ENCODE results near the gene ZFYVE9.
A peak's percentile ranks its signal among the peaks of the same experiment; 100 is the strongest.
"Not testable (repeated sequence)": the region's sequence is repeated elsewhere in the genome, so short reads cannot be mapped to it uniquely, and the experiment has no call there.

Gene ZFYVE9

DNA sequence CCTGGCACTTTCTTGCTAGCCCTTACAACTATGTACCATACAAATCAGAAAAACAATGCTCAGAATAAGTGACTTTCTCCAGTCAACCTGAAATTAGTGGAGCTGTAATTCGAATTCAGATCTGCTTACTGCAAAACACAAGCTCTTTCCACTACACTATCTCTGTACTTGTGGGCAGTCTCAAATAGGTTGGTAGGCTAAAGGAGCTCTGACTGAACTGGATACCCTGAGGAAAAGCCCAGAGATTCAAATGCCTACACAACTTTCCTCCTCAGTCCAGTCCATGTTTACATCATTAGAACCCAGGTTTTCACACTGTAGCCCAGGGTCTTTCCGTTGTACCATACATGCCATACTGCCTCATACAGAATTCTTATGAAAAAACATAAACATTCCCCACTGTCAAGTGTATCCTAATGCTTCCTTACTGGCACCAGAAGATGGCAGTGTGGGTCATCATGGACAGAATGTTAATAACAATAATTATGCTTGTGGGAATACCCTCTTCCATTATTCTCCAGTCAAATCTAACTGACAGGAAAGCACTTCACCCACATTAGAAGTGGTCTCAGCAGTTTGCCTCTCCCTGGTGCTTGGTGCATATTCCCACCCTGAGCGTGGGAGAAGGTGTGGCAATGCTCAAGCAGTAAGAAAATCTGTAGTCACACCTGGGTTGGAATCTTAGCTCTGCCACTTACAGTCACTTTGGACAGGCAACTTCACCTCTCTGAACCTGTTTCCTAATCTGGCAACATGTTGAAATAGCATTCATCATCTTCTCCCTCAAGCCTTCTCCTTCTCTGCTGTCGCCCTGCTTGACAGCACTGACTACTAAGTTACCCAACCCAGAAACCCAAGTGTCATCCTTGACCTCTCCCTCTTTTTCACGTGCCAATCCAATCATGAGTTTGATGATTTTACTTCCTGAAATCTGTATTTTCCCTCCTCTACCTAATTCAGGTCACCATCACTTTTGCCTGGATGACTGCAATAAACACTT lies 14.4 kb upstream of the ZFYVE9 start:
- no peak for TF ChIP-seq POLR2A (IDR thresholded peaks at IDR 0.05; ENCODE audit: low read length)
- TF ChIP-seq GATA1 (IDR thresholded peaks at IDR 0.05; ENCODE audit: low read depth, low read length) = no peak
- peak; percentile 25 to 53 for DNase-seq

DNA sequence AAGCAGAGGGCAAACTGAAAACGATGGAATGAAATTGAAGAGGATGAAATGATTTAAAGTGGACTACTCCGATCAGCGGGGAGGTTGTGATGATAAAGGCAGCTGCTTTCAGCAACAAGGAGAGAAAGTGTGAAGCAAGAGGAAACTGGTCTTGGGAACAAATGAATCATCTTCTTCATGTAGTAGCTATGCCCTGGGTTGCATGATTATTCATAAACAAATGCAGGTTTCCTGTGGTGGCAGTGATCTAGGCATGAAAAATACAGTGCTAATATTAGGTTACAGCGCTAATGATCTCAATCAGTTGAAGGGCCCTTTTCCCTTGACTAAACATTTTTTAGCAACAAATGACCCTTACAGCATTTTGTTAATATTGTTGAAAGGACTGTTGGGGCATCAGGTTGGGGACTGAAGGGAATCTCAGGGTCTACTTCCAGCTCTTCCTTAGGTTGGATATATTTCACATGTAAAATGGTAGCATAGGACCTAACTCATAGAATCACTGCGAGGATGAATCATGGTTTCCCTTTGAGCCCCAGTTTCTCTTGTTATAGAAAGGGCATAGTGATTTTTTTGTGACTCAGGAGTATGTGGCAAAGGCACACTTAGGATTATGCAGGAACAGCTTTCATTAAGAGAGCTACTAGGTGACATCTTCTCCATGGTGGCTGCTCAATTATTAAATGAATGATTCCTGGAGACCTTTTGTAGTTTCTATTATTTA lies 1.9 kb upstream of the ZFYVE9 start:
- TF ChIP-seq POLR2A (IDR thresholded peaks at IDR 0.05; ENCODE audit: low read length) = no peak
- no peak for DNase-seq

DNA sequence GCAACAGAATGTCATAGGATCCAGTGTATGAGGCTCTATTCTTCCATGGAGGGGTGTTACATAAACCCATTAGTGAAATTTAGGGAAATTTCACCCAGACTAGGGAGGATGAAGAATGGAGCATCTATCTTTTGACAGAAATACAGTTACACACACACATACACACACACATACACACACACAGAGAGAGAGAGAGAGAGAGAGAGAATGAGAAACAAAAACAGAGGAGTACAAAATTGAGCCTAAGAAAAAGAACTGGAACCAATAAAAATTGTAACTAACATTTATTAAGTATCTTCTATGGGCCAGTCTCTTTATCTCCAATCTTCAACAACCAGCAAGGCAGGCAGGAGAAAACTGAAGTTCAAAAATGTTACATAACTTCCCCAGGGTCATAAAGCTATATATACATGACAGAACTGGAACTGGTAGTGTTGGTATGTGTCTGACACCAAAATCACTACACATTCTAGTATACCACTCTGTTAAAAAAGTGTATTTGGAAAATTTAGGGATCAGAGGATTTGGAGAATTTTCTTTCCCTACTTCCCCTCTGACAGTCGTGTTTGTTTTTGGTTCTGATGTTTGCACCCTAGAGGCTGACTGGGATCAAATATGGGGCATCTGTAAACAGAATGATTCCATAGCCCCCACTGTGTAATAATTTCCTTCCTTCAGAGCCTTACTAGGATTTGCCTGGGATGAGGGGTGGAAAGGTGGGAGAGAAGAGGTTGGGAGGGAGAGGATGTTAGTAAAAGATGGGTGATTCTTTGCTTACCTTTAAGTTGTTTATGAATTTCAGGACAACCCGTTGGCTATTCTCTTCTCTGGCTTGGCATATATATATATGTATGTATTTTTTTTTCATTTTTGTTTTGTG lies 1.0 kb upstream of the ZFYVE9 start:
- DNase-seq = peak in 1 of 2 experiments; percentile 23
- TF ChIP-seq POLR2A (IDR thresholded peaks at IDR 0.05; ENCODE audit: low read length) = no peak
- TF ChIP-seq GATA1 (IDR thresholded peaks at IDR 0.05; ENCODE audit: low read depth, low read length) = no peak

DNA sequence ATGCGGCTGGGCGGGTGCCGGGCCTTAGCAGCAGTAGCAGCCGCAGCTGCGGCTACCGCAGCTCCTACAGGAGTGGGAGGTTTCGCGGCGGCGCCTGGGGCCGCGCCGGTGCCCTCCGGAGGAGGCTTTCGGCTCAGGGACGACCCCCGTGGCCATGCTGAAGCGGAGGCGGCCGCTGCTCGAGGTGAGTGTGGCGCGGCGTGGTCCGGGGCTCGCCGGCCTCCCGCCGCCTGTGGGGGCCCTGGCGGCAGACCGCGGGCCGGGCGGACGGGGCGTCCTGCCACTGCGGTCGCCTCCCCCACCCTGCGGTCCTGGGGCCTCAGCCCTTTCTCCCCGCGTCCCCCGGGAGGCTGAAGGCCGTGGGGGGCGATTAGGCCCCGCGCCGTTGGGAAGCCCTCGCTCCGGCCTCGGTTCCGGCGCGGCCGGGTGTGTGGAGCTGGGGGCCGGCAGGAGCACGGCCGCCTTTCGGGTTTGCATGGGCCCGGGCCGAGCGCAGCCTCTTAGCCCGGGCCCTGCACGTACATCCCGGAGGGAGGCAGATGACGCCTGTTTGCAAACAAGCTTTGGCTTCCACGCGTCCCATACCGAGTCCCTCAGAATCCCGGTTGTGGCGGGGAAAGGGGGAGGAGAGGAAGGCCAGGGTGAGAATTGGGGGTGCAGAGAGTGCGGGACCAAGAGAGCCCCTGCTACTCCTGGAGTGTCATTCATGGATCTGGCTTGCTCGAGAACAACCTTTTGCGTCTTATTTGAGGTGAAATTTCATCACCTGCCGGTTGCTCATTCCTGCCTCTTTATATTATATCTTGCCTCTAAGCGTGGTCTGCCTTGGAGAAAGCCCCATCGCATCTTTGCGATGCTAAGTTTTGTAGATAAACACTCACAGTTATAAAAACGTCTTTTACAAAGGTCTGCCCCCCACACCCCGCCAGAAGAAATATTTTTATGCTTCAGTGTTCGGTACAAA lies 613 bp downstream of the ZFYVE9 start:
- DNase-seq = peak; percentile 63 to 74

DNA sequence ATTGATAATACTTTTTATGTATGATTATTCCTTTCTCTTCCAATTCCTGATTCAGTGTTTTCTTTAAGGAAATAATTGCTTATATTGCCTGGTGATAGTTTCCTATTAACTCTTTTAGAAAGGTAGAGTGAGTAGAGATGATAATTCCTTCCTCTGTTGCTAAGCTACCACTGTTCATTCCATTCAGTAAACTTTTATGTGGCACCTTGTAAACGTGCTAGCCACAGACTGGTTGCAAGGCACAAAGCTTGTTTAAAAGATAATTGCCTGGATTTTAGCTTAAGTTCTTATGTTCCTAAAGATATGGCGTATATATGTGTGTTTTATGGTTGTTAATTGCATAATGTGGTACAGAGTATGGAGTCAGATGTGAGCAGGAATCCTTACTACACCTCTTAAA lies 3.2 kb downstream of the ZFYVE9 start:
- TF ChIP-seq POLR2A (IDR thresholded peaks at IDR 0.05; ENCODE audit: low read length) (no peak), GATA1 (IDR thresholded peaks at IDR 0.05; ENCODE audit: low read depth, low read length) (no peak)
- no peak for DNase-seq

More for the DNA sequence above, 613 bp downstream of the ZFYVE9 start:
- TF ChIP-seq GATA1 (IDR thresholded peaks at IDR 0.05; ENCODE audit: low read depth, low read length) = no peak
- TF ChIP-seq POLR2A (IDR thresholded peaks at IDR 0.05; ENCODE audit: low read length) = no peak

DNA sequence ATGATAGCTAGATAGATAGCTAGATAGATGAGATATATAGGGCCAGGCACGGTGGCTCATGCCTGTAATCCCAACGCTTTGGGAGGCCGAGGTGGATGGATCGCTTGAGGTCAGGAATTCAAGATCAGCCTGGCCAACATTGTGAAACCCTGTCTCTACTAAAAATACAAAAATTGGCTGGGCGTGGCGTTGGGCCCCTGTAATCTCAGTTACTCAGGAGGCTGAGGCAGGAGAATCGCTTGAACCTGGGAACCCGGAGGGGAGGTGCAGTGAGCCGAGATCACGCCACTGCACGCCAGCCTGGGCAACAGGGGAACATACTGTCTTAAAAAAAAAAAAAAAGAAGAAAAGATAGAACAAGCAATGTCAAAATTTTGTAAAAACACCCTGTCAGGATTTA lies 8.6 kb downstream of the ZFYVE9 start:
- not testable (repeated sequence) for DNase-seq

DNA sequence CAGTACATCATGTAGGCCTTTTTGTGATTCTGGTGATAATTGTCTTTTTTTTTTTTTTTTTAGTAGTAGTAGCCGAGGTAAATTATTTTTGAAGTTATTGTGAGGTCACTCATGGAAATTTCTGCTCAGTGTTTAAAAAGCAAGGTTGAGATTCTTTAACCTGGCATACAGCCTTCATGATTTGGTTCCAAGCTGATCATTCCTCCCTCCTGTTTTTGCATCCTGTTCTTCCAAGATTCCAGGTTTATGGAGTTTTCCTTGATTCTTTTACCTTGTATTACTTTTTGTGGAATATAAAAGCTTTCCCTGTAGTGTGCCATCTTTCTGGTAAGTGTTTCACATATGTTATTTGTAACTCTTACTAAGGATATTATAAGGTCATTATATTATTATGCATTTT lies 9.1 kb downstream of the ZFYVE9 start:
- no peak for TF ChIP-seq POLR2A (IDR thresholded peaks at IDR 0.05; ENCODE audit: low read length)
- no peak for TF ChIP-seq GATA1 (IDR thresholded peaks at IDR 0.05; ENCODE audit: low read depth, low read length)
- DNase-seq = no peak

DNA sequence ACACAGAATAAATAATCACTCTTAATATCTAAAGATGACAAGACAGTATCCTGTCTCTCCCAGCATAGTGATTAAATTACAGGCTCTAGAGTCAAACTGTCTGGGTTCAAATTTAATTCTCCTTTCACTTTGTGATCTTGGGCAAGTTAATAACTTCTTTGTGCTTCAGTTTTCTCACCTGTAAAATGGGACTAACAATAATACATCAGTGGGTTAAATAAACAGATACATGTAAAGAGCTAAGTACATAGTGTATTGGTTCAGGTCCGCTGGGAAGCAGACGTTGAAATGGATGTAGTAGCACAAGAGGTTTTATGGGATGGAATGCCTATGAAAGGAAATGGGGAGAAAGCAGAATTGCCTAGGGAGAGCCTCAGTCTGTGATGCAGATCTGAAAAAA lies 10.7 kb downstream of the ZFYVE9 start:
- TF ChIP-seq GATA1 (IDR thresholded peaks at IDR 0.05; ENCODE audit: low read depth, low read length) (no peak), POLR2A (IDR thresholded peaks at IDR 0.05; ENCODE audit: low read length) (no peak)
- DNase-seq = no peak

DNA sequence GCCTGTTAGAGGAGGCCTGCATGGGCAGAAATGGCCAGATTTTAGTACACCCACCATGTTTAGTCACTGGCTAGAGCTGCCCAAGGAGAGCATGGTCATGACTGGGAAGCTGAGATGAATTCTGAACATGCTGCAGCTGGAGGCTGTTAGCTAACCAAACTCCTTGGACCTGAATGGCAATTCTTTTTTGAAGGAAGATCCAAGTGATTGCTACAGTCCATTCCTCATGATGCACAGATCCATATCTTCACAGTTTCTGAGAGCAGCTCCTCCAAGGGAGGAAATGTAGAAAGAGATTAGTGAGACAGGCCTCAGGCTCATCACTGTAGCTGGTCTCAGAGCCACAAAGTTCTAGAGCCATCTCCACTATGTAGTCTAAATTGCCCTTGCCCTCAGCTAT lies 11.1 kb downstream of the ZFYVE9 start:
- DNase-seq = no peak
- TF ChIP-seq GATA1 (IDR thresholded peaks at IDR 0.05; ENCODE audit: low read depth, low read length) = no peak
- no peak for TF ChIP-seq POLR2A (IDR thresholded peaks at IDR 0.05; ENCODE audit: low read length)

DNA sequence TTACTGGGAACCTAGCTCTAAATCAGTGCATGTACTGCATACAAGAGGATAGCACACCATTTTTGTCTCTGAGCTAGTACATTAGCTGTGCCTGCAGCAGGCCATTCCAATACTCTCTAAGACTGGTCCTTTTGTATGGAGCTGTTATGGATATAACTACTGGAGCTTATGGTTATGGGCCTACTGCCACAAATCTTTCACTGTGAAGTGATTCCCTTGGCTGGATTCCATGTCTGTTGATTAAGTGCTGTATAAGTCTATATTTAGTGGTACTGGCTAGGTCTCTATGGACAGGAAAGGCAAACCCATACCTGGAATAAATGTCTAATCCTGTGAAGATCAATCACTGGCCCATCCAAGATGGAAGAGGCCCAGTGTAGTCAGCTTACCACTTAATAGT lies 12.0 kb downstream of the ZFYVE9 start:
- TF ChIP-seq GATA1 (IDR thresholded peaks at IDR 0.05; ENCODE audit: low read depth, low read length) (no peak), POLR2A (IDR thresholded peaks at IDR 0.05; ENCODE audit: low read length) (no peak)
- no peak for DNase-seq

DNA sequence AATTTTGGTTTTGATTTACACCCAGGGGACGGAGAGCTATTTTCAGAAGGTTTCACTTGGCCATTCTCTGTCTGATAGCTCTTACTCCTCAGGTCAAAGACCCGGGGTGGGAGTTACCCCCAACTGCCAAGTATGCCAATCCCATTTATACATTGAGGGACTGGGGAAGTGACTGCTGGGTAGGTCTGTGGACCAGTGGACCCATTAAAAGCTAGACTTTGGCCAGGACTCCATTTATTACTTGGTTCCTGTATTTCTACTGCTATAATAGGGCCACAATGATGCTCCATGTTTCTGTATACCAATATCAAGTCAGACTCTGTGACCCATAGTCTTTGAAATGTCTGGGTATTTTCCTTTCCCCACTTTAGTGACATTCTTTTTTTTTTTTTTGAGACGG lies 14.6 kb downstream of the ZFYVE9 start:
- TF ChIP-seq POLR2A (IDR thresholded peaks at IDR 0.05; ENCODE audit: low read length) (no peak), GATA1 (IDR thresholded peaks at IDR 0.05; ENCODE audit: low read depth, low read length) (no peak)

DNA sequence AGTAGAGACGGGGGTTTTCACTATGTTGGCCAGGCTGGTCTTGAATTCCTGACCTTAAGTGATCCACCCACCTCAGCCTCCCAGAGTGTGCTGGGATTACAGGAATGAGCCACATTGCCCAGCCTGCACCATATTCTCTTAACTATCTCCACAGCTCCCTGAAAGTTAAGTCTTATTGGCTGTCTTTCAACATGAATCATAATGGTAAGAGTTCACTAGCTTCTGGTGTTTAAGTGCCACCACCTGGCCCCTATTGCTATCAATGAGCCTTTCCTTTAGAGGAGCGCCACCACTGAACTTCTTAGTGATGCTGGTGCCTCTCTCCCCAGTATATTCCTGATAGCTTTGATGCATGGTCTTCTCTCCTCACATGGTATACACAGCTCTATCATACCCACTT lies 15.7 kb downstream of the ZFYVE9 start:
- no peak for TF ChIP-seq POLR2A (IDR thresholded peaks at IDR 0.05; ENCODE audit: low read length)
- TF ChIP-seq GATA1 (IDR thresholded peaks at IDR 0.05; ENCODE audit: low read depth, low read length) = no peak
- no peak for DNase-seq

More for the DNA sequence above, 14.6 kb downstream of the ZFYVE9 start:
- no peak for DNase-seq

DNA sequence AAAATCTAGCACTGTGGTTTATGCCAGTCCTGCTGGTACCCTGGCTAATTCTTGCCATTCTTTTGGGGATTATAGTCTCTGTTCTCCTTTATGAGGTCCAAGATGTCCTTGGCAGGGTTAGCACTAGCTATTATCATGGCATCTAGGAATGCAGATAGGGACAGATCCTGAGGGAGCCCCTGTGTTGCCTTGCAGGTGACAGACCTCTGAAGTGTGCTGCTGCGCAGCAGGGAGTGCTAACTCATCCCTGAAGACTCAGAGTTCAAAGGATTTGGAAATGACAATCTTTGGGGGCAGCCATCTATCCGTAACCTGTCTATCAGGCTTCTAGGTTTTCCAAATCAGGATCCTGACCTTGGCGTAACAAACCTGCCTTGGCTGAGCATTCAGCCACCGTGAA lies 16.3 kb downstream of the ZFYVE9 start:
- TF ChIP-seq POLR2A (IDR thresholded peaks at IDR 0.05; ENCODE audit: low read length) (no peak), GATA1 (IDR thresholded peaks at IDR 0.05; ENCODE audit: low read depth, low read length) (no peak)
- no peak for DNase-seq

All from erythroblast (primary cell).